GM12874 (cell line): ENCODE data around the gene IGSF6.

Source experiments
- CTCF ChIP-seq: IDR thresholded peaks from 2 replicates; pipeline ENCODE4 v1.5.1; 2011; ENCODE audit warnings: low read depth, mild to moderate bottlenecking, control low read depth, low read length, moderate library complexity; ENCODE audit not compliant: insufficient read depth

IGSF6 gene

GRCh38 chr16:21597561-21598030, 54.8 kb downstream of the IGSF6 start:
- TF ChIP-seq CTCF: no peak

GRCh38 chr16:21593530-21594289, 58.7 kb downstream of the IGSF6 start:
- no peak for TF ChIP-seq CTCF

- TF ChIP-seq CTCF: no peak
Observed at GRCh38 chr16:21592191-21592590, 60.2 kb downstream of the IGSF6 start.

GRCh38 chr16:21590796-21591195, 61.6 kb downstream of the IGSF6 start:
- no peak for TF ChIP-seq CTCF

- TF ChIP-seq CTCF: no peak
Observed at GRCh38 chr16:21590287-21590686, 62.1 kb downstream of the IGSF6 start.

- TF ChIP-seq CTCF: no peak
Observed at GRCh38 chr16:21589551-21589950, 62.9 kb downstream of the IGSF6 start.
